Activated CD4-positive, CD25-positive, alpha-beta regulatory T cell treated with anti-CD3 and anti-CD28 coated beads, Interleukin-2, amount 50 U/mL, for 16 hours (primary cell): ENCODE data around the gene FGF19.

Experiments
- DNase-seq: peaks from one replicate; pipeline ENCODE4 v3.0.0-alpha.2; 2020; ENCODE audit warnings: low read depth, low spot score

The FGF19 gene

GRCh38 chr11:69718147-69718546 lies 14.3 kb upstream of the FGF19 start:
- no peak for DNase-seq

GRCh38 chr11:69716891-69717747 lies 13.3 kb upstream of the FGF19 start:
- DNase-seq = no peak

- DNase-seq = no peak
Observed at GRCh38 chr11:69716099-69716498, 12.3 kb upstream of the FGF19 start.

GRCh38 chr11:69715446-69715845 lies 11.6 kb upstream of the FGF19 start:
- no peak for DNase-seq

- DNase-seq = no peak
Observed at GRCh38 chr11:69711822-69712801, 8.3 kb upstream of the FGF19 start.

- DNase-seq = no peak
Observed at GRCh38 chr11:69708736-69709401, 5.0 kb upstream of the FGF19 start.

GRCh38 chr11:69707176-69707575 lies 3.4 kb upstream of the FGF19 start:
- no peak for DNase-seq

- DNase-seq = no peak
Observed at GRCh38 chr11:69705901-69706787, 2.3 kb upstream of the FGF19 start.

- DNase-seq = no peak
Observed at GRCh38 chr11:69705351-69705811, 1.6 kb upstream of the FGF19 start.

- no peak for DNase-seq
Observed at GRCh38 chr11:69704508-69705253, 859 bp upstream of the FGF19 start.

- DNase-seq = no peak
Observed at GRCh38 chr11:69703453-69703767, 412 bp downstream of the FGF19 start.

- no peak for DNase-seq
Observed at GRCh38 chr11:69702769-69703452, 911 bp downstream of the FGF19 start.

- DNase-seq = no peak
Observed at GRCh38 chr11:69702239-69702691, 1.6 kb downstream of the FGF19 start.

GRCh38 chr11:69700278-69701140 lies 3.3 kb downstream of the FGF19 start:
- no peak for DNase-seq

GRCh38 chr11:69699213-69699612 lies 4.6 kb downstream of the FGF19 start:
- no peak for DNase-seq

GRCh38 chr11:69698362-69698761 lies 5.5 kb downstream of the FGF19 start:
- no peak for DNase-seq

- no peak for DNase-seq
Observed at GRCh38 chr11:69697861-69698260, 6.0 kb downstream of the FGF19 start.

GRCh38 chr11:69697469-69697843 lies 6.4 kb downstream of the FGF19 start:
- DNase-seq = no peak
